HG03520 (cell line): ENCODE results near the gene GJC3.
"Not testable (repeated sequence)": the region's sequence is repeated elsewhere in the genome, so short reads cannot be mapped to it uniquely, and the experiment has no call there.

ENCODE experiments used
- ATAC-seq: cut with Tn5 transposase; IDR thresholded peaks from one replicate; pipeline ENCODE4 v1.9.1; 2021; ENCODE audit warnings: mild to moderate bottlenecking, moderate library complexity; ENCODE audit not compliant: unreplicated experiment

Gene GJC3

DNA sequence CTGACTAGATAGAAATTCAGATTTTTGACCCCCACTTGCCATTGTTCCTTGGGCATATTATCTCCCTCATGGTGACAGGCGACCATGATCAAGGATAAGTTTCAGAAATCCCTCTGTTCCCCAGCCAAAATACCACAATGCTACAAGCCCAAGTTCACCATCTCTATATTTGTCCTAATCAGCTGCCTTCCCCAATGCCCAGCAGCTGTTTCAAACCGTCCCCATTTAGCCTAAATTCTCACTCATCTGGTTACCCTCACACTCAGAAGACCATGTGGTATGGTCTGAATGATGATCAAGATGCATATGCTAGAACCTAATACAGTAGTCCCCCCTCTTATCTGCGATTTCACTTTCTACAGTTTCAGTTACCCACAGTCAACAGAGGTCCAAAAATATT lies 956 bp upstream of the GJC3 start:
- no peak for ATAC-seq

DNA sequence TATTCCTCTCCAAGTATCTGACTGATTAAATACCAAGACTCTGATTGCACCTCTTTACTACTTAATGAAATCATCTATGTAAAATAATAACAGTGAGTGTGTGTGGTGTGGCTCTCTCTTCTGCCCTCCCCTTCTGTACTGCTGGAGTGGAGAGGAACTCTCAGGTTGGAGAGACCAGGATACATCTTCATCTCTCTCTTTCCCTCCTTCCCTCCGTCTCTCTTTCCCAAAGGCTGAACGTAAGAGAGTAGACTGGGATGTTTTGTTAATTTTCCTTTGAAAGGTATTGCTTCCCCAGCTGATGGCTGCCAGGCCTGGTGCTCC lies 272 bp upstream of the GJC3 start:
- ATAC-seq: no peak

DNA sequence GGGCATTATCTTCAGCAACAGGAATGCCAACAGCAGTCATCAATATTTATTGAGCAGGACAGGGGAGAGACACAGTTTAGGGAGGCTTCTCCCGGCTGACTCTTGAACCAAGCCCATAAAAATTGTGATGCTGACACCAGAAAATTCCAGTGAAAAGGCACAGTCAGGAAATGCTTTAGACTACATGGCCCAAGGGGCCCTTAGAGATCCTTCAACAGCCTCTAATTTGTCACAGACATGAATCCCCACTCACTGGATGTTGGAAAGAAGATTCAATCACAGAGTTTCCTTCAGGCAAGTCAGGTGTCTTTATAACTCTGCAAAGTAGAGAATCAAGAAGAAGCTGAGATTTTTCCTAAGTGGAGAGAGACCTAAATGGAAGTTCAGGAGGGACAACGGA lies 1.2 kb downstream of the GJC3 start:
- ATAC-seq: no peak

DNA sequence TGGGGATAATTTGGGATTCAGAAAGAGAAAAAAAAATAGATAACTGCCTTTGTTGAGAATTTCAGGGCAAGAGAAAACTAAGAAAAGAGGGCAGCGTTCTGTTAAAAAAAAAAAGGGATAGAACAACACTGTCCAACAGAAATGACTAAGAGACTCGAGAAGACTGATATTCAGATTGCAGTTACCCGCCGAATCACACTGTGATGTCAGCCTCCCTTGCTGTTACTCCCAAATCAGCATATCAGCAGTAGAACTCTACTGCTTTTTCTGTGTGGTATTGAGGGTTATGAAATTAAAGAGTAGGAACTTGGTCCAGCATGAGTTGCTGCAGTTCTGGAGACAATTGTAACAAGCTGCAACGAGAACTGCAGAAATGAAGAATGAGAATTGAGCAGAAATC lies 1.9 kb downstream of the GJC3 start:
- no peak for ATAC-seq

DNA sequence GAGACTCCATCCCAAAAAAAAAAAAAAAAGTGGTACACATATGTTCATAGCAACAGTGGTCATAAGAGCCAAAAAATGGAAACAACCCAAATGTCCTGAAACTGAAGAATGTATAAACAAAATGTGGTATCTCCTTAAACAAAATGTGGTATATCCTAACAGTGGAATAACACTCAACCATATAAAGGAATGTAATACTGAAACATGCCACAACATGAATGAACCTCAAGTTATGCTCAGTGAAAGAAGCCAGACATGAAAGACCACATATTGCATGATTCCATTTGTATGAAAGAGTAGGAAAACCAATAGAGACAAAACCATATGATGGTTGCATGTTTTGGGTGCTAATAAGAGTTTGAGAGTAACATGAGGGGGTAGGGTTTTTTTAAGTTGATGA lies 3.1 kb downstream of the GJC3 start:
- ATAC-seq: no peak

DNA sequence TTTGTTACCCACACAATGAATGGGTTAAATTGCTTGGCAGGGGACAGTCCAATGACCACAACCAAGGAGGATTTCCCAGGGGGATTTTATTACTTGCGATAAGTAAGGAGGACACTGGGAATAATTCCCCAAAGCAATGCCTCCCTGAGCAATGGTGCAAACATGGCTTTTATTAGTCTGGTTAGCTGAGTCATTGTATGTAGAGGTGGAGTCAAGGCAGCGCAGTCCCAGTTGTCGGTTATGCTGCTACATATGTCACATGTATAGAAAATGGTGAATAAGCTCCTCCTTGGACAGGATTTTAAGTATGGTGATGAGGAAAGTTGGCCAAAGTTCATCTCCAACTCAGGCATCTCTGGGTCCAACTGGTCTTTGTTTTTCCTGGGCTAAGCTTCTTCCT lies 6.2 kb downstream of the GJC3 start:
- ATAC-seq: no peak

DNA sequence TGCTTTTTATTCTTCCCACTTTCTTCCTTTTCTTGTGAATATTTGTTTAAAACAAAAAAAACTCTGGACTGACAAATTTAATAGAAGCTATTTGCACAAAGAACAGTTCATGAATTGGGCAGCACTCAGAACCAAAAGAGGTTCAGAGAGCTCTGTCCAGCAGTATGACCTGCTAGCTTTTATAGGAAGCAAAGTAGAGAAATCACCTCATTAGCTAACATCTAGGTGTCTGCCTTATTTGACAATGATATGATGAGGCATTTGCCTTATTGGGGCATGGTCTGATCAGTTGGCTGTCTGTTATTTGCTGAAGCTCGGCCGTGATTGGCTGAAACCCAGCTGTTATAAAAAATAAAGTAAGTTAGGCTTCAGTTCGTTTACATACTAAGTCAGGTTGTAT lies 9.3 kb downstream of the GJC3 start:
- ATAC-seq: no peak

DNA sequence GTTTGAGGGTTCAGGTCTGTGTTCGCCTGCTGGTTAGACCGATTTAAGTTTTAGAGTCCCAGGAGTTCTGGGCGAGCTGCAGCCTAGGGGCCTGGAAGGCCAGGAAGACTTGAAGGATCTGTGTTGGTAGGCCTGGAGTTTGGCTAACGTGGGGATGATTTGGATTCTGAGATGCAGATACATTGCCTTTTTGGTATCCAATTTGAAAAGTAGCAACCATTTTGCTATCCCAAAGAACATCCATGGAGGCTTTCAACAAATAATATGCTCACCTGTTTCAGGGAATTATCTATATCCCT lies 9.7 kb downstream of the GJC3 start:
- ATAC-seq: no peak

DNA sequence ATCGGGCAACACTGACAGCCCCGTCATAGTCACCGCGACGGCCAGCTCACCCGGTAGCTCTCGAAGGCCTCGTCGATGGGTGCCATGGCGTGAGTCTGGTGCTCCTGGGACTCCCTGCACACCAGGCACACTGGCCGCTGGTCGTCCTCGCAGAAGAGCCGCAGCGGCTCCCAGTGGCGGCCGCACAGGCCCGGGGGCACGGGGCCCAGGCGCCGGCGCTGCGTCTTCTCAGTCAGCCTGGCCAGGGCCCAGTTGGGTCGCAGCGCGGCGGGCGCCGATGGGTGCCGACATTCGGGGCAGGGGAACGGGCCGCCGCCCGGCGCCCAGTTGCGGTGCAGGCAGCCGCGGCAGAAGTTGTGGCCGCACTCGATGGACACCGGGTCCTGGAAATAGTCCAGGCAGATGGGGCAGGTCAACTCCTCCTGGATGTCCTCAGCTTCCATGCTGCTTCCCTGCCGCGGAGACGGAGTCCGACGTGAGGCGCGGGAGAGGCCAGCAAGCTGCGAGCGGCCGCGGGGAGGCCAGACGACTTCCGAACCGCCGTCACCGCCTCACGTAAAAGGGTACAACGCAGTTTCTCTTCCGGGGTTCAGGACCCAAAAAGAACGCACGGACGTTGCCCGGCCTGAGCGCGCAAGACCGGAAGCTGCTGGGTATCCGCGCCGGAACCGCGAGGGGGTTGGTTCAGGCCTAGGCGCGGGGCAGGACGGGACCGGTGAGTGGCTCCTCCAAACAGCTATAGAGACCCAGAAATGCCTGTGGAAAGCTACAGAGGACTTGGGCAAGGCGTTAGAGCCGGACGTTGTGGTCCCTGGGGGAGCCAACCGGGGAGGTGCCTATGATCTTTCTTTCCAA lies 10.2 kb downstream of the GJC3 start, which contains the start of gene TRIM4:
Gene TRIM4, minus strand, starts transcription at position 572 of the 855 bp plus-strand sequence. Its CDS starts 129 bp downstream, at position 443.
- ATAC-seq: peak; percentile 97

DNA sequence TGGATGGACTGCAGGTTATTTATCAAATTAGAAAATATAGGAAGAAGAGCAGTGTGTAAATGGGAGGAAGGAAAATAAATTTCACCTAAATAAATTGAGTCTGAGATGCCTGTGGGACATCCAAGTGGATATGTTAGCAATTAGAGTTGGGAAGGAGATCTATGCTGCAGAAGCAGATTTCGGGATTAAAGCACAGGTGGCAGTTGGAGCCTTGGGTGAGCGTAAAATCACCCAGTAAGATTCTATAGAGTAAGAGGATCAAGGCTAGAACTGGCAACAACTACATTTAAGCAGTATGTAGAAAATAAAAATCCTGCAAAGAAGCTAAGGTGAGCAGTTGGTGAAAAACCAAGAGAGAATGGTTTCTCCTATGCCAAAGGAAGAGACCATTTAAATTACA lies 18.4 kb downstream of the GJC3 start:
- ATAC-seq: no peak

DNA sequence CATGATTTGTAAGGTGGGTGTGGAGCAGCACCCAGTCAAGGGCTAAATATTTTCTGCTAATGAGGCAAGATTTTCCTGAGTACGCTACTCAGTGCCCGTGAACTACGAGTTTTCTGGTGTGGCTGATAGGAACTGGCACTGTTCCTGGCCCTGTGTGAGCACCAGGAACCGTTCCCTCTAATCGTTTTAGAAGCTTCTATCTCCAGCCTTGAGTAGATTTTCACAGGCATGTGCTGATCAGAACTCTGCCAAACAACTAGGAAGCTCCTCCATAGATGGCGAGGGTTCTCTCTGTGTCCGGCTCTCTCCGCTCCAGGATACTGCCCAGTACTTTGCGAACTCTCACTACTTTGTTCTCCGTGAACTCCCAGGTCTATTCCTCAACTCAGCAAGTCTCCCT lies 27.8 kb downstream of the GJC3 start:
- ATAC-seq: no peak

DNA sequence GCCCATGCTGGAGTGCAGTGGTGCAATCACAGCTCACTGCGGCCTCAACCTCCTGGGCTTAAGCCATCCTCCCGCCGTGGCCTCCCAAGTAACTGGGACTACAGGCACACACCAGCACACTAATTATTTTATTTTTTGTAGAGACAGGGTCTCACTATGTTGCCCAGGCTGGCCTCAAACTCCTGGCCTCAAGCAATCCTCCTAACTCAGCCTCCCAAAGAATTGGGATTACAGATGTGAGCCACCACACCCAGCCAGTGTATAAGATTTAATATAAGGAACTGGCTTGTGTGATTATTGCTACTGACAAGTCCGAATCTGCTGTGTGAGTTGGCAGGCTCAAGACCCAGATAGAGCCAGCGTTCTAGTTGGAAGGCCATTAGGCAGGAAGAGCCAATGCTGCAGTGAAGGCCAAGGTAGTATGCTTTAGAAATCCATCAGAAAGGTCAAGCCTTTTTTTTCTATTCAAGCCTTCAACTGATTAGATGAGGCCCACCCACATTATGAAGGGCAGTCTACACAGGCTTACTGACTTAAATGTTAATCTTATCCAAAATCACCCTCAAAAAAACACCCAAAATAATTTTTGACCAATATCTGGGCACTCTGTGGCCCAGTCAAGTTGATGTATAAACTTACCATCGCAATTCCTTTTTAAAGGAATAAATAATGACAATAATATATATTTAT lies 29.4 kb downstream of the GJC3 start:
- ATAC-seq: no peak

DNA sequence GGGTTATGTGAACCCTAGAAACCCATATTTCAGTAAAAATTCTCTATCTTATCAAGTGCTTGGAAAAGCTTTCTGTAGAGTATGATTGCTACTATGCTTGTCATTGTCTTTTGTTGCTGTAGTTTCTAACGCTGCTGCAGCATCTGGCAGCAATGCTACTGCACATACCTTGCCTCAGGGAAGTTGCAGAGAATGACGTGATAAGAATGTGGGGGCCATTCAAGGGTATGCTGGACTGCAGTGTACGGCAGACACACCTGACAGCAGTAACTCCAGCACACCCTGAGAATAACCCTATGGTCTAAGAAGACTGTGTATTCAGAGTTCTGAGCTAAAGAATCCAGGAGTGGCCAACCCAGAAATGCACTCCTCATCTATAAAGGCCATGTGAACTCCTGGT lies 30.6 kb downstream of the GJC3 start:
- no peak for ATAC-seq

DNA sequence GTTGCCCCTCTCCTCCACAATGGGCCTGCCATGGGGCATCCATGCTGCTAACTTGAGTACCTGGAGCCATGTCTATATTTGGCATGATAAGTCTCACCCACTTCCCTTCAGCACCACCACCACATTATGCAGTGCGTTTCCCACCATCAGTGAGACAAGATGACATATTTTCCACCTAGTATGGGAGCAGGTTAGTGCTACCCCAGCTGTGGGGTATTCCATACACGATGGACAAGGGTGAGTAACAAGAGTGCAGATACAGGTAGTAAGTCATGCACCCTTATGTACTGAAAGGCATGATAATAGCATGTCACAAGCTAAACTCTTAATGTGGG lies 31.4 kb downstream of the GJC3 start:
- ATAC-seq: no peak

DNA sequence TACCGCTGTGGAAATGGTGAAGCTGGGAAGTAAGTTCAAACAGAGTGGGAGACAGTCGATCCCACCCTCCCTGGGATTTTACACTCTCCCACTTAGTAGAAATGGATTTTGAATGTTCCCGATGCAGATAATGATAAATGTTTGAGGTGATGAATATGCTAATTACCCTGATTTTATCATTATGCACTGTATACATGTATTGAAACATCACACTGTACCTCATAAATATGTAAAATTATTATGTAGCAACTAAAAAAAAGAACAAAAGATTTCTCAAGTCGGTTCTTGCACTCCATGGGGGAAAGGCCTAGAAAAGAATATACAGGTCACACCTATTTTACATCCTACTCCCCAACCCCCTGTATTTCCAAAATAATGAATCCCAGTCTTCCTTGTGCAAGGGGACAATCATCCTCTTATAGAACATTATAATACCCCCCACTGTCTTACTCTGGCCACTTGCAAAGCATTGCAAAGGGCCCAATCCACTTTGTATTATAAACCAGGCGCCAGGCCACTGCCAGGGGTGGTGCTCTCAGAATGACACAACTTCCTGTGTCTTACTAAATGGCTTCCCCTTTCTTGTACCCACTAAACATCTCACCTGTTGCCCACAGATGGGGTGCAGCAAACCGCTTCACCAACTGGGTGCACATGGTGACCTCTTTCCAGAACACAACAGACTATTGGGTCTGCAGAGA lies 31.9 kb downstream of the GJC3 start:
- ATAC-seq: no peak

DNA sequence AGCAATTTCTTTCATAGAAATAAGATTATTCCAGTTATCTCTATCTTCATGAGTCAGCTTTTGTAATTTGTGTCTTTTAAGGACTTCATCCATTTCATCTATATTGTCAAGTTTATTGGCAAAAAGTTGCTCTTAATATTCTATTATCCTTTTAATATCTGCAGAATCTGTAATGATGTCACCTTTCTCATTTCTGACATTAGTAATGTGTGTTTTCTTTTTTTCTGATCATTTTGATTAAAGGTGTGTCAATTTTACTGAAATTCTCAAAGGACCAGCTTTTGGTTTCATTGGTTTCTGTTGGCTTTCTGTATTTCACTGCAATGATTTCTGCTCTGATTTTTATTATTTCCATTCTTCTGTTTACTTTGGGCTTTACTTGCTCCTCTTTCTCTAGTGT lies 34.7 kb downstream of the GJC3 start:
- no peak for ATAC-seq

DNA sequence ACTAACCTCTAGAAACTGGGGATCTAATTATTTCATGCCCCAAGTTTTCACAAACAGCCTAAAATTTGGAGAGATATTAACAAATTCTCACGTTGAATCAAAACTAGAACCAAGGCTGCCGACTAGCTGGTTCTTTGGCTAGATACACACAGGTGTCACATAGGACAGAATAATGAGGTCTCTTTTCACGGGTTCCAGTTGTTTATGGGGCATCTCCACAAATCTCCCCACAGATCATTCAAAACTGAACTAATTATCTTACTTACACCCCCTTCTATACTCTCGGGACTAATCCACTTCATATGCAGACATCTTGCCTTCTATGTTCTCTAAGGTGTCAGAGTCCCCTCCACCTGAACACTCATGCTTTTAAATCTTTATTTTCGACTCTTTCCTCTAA lies 36.1 kb downstream of the GJC3 start:
- ATAC-seq: no peak

DNA sequence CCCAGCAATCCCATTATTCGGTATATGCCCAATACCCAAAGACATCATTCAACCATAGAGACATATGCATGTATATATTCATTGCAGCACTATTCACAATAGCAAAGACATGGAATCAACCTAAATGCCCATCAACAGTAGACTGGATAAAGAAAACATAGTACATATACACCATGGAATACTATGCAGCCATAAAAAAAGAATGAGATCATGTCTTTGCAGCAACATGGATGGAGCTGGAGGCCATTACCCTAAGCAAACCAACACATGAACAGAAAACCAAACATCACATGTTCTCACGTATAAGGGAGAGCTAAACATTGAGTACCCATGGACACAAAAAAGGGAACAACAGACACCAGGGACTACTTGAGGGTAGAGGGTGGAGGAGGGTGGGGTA lies 39.1 kb downstream of the GJC3 start:
- not testable (repeated sequence) for ATAC-seq

DNA sequence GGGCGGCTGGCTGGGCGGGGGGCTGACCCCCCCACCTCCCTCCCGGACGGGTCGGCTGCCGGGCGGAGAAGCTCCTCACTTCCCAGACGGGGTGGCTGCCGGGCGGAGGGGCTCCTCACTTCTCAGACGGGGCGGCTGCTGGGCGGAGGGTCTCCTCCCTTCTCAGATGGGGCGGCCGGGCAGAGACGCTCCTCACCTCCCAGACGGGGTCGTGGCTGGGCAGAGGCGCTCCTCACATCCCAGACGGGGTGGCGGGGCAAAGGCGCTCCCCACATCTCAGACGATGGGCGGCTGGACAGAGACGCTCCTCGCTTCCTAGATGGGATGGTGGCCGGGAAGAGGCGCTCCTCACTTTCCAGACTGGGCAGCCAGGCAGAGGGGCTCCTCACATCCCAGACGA lies 41.1 kb downstream of the GJC3 start:
- not testable (repeated sequence) for ATAC-seq

DNA sequence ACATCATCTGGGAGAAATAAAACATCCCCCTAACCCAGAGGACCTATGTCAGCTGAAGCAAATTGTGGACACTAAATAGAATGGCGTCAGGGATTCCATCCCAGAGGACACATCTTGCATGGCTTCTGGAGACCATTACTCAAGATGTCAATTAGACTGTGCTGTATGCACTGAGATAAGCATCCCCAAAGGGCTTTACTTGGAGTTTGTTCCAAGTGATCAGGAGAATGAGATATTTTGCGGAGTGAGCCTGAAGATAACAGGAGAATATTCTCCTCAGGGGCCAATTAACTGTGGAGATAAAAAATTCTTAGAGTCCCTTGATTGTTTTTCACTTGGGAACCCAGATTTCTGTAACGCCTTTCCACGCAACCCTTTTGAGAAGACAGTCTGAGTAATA lies 48.0 kb downstream of the GJC3 start:
- ATAC-seq: no peak

DNA sequence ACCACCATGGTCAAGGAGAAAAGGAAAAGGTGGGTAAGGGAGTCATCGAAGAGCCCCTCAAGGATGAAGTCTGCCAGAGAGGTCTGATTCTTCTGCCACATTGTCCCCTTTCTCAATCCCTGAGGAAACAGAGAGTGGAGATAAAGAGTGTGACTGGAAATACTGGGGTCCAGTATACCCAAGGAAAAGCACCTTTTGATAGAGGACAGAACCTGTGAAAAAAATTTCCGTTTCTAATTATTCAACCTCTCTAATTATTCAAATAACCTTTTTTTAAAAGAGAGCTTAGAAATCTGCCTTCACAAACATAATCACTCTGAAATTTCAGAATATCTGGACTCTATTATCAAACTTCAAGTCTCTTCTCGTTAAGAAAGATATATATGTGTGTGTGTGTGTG lies 52.5 kb downstream of the GJC3 start, which contains the start of gene OR2AE1:
Gene OR2AE1, minus strand, starts transcription at position 101 of the 400 bp plus-strand sequence. Its CDS starts 0 bp downstream, at position 101.
- ATAC-seq: no peak

DNA sequence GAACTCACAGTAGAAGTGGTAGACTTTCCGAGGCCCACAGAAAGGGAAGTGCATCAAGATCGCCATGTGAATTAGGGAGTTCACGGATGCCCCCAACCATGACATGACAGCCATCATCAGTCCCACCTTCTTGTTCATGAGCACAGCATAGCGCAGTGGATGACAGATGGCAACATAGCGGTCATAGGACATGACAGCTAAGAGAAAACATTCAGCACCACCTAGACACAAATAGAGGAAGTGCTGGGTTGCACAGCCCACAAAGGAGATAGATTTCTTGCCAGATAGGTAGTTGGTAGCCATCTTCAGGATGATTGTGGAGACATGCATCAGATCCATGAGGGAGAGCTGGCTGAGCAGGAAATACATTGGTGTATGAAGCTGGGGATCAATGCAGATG lies 52.9 kb downstream of the GJC3 start:
- ATAC-seq: no peak
